IPS-18a (cell line): ENCODE results near the gene NEMP1.
"Not testable (repeated sequence)": the region's sequence is repeated elsewhere in the genome, so short reads cannot be mapped to it uniquely, and the experiment has no call there.

Source experiments
- H3K27ac ChIP-seq: one replicate; pipeline ENCODE4 v1.5.1; 2013; ENCODE audit warnings: low read length
- H3K27me3 ChIP-seq: one replicate; pipeline ENCODE4 v1.6.1; 2013; ENCODE audit warnings: mild to moderate bottlenecking, low read length; ENCODE audit not compliant: control insufficient read depth, insufficient read depth
- H3K36me3 ChIP-seq: one replicate; pipeline ENCODE4 v1.6.1; 2013; ENCODE audit warnings: low read depth, low read length; ENCODE audit not compliant: control insufficient read depth
- H3K4me1 ChIP-seq: one replicate; pipeline ENCODE4 v1.6.1; 2013; ENCODE audit warnings: low read depth, low read length; ENCODE audit not compliant: control insufficient read depth
- H3K4me3 ChIP-seq: one replicate; pipeline ENCODE4 v1.5.1; 2013; ENCODE audit warnings: low read length
- H3K9ac ChIP-seq: one replicate; pipeline ENCODE4 v1.6.1; 2013; ENCODE audit warnings: mild to moderate bottlenecking, low read length, moderate library complexity
- H3K9me3 ChIP-seq: one replicate; pipeline ENCODE4 v1.6.1; 2013; ENCODE audit warnings: low read depth, low read length; ENCODE audit not compliant: control insufficient read depth

Gene NEMP1

DNA sequence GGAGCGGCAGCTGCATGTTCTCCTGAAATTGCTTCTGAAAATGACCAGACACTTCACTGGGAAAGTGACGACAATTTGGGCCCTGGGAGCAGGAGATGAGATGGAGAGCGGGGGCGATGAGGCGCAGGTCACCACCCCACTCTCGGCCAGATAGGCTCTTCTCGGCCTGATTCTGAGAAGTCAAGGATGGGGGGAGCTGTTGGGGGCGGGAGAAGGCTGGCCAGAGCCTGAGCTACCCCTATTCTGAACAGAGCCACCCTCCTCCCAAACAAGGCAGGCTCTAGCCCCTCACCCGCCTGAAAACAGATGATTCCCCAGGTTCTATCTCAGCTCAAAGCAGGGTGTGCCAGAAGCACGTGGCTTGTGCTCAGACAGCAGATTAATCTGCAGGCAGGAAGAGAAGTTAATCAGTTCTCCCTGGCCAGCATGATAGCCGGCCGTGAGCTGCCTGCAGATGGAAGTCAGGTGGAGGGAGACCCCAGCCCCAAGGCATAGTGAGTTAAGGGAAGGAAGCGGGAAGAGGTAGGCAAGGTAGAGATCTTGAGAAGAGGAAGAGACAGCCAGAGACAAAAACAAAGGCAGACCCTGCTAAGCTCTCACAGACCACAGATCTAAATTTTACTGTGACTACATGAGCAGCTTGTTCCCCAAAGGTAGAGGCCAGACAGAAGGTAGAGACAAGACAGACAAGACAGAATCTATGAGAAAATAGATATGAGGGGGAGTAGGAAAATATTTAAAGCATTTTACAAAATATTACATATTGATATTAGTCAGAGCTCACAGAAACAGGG is 51.4 kb downstream of the NEMP1 start:
- Histone ChIP-seq H3K4me3 (no peak overlapping the region), H3K9me3 (no peaks in the 10 kb centered on the region), H3K4me1 (peaks cover 7% of the 10 kb centered on the region), H3K36me3 (no peaks in the 10 kb centered on the region), H3K9ac (no peak overlapping the region), H3K27me3 (no peaks in the 10 kb centered on the region), H3K27ac (no peak overlapping the region)

GRCh38 chr12:57025196-57025595 is 53.4 kb downstream of the NEMP1 start:
- Histone ChIP-seq H3K4me3 (no peak overlapping the region), H3K27me3 (no peaks in the 10 kb centered on the region), H3K9ac (no peak overlapping the region), H3K9me3 (no peaks in the 10 kb centered on the region), H3K4me1 (peaks cover 7% of the 10 kb centered on the region), H3K36me3 (no peaks in the 10 kb centered on the region), H3K27ac (no peak overlapping the region)

GRCh38 chr12:57022324-57022723 is 56.3 kb downstream of the NEMP1 start:
- not testable (repeated sequence) for H3K9ac ChIP-seq, H3K9me3 ChIP-seq, H3K4me3 ChIP-seq, H3K27me3 ChIP-seq, H3K4me1 ChIP-seq, H3K27ac ChIP-seq, H3K36me3 ChIP-seq

DNA sequence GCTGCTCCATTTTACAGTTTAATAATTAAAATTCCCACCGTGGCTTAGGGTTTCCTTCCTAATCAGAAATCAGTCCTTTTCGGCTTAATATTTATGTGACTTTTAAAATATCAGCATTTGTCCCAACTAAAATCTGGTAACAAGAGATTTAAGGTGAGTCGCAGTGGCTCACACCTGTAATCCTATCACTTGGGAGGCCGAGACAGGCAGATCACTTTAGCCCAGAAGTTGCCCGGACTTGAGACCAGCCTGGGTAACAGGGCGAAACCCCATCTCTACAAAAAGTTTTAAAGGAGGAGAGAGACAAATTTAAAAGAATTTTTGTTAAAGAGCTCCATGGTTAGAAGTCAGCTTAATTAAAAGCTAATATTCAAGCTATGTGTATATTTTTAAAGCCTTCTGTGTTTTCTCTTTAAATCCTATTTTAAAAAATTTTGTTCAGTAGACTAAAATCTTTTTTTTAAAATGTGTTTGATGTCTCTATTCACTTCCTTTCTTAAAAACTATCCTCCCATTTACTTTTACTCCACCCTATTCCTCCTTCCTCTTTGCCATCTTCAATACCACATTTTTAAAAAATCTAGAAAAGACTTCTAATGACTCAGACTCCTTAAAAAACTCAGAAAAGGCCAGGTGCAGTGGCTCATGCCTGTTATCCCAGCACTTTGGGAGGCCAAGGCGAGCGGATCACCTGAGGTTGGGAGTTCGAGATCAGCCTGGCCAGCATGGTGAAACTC is 58.4 kb downstream of the NEMP1 start:
- no peak overlapping the region for H3K27ac ChIP-seq
- no peaks in the 10 kb centered on the region for H3K27me3 ChIP-seq
- H3K4me3 ChIP-seq, result no peak overlapping the region
- no peaks in the 10 kb centered on the region for H3K36me3 ChIP-seq
- no peaks in the 10 kb centered on the region for H3K4me1 ChIP-seq
- H3K9ac ChIP-seq, result no peak overlapping the region
- no peaks in the 10 kb centered on the region for H3K9me3 ChIP-seq

- Histone ChIP-seq H3K36me3 (no peaks in the 10 kb centered on the region), H3K9me3 (no peaks in the 10 kb centered on the region), H3K27ac (no peak overlapping the region)
These were observed 59.7 kb downstream of the NEMP1 start for GRCh38 chr12:57018906-57019305.

DNA sequence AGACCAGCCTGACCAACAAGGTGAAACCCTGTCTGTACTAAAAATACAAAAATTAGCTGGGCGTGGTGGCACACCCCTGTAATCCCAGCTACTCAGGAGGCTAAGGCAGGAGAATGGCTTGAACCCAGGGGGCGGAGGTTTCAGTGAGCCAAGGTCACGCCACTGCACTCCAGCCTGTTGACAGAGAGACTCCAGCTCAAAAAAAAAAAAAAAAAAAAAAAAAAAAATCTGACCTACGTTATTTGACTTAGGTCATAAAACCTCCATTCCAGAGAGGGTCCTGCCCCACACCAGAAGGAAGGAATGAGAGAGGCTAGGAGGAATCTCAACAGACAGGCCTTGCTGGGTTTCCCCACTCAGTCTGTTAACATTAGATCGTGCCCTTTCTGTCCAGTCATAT is 60.2 kb downstream of the NEMP1 start:
- H3K27ac ChIP-seq, H3K9me3 ChIP-seq, H3K4me3 ChIP-seq, H3K4me1 ChIP-seq, H3K9ac ChIP-seq, H3K36me3 ChIP-seq, H3K27me3 ChIP-seq: not testable (repeated sequence)

More at GRCh38 chr12:57018906-57019305, 59.7 kb downstream of the NEMP1 start:
- no peaks in the 10 kb centered on the region for H3K4me1 ChIP-seq
- H3K27me3 ChIP-seq, result no peaks in the 10 kb centered on the region
- H3K9ac ChIP-seq, result no peak overlapping the region
- no peak overlapping the region for H3K4me3 ChIP-seq

DNA sequence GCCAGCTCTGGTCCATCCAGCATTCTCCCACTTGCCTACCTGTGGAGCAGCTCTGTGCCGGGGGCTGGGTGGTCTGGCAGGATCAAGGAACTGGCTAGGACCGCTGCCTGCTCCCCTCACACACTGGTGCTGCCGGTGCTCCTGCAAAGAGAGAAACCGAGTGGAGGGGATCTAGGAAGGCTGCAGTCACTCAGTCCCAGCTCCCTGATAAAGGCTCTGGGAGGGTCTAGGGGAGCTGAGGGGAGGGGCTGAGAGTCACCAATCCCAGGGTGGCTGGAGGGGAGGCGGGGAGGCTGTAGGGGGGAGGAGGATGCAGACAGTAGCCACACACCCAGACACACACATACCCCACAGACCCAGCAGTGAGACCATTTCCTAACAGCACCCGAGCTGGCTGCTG is 62.2 kb downstream of the NEMP1 start, which contains the start of gene TAC3:
Gene TAC3 (minus strand): TSS at position 182 of the 400 bp plus-strand sequence. CDS start 732 bp downstream, outside the sequence.
- Histone ChIP-seq H3K4me3 (peak within 1 kb of the TSS; percentile 9), H3K27me3 (no peaks in the 10 kb centered on the region), H3K4me1 (no peaks in the 10 kb centered on the region), H3K9ac (no peak within 1 kb of the TSS), H3K9me3 (no peaks in the 10 kb centered on the region), H3K27ac (no peak within 1 kb of the TSS), H3K36me3 (no peaks in the 10 kb centered on the region)

GRCh38 chr12:57012600-57013465 is 65.8 kb downstream of the NEMP1 start:
- Histone ChIP-seq H3K36me3 (no peaks in the 10 kb centered on the region), H3K4me3 (no peak overlapping the region), H3K4me1 (peaks cover 23% of the 10 kb centered on the region), H3K9ac (no peak overlapping the region), H3K27me3 (no peaks in the 10 kb centered on the region), H3K27ac (no peak overlapping the region), H3K9me3 (no peaks in the 10 kb centered on the region)

DNA sequence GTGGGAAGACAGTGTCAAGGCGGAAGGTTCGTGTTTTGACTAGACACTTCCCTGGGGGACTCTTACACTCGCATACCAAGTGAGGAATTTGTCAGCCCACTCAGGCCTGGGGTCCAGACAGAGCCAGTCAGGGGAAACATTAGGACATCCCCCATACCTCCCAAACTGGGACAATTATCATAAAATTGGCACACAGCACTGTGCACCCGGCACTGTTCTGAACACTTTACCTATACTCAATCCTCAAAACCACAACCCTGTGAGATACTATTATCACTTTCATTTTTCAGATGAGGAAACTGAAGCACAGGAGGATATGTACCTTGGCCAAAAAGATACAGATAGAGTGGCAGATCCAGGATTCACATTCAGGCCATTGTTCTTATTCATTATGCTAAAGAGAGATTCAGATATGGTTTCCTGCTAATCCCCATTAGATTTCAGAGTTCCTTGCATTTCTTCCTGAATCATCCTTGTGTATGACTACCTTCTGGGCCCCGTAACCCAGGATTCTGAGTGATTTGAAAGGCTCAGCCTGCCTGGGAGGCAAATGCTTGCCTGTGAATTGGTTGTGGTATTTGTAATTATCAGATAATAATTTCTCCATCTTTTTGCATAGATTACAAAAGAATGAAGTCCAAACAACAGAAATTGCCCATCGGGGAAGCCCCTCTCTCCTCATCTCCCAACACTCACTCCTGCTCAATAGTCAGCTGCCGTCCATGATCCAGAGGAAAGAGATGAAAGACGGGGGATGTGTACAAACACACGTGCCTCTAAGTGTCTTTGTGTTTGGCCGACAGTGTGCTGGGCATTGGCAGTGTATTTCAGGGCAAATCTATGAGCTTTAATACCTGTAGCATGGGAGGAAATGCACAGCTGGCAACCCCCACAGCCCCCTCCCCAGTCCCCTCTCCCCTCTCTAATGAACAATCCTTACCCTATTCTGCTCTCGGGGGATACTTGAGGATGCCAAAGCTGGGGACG is 66.9 kb downstream of the NEMP1 start:
- Histone ChIP-seq H3K36me3 (no peaks in the 10 kb centered on the region), H3K9ac (no peak overlapping the region), H3K27ac (no peak overlapping the region), H3K9me3 (no peaks in the 10 kb centered on the region), H3K4me3 (no peak overlapping the region), H3K27me3 (no peaks in the 10 kb centered on the region), H3K4me1 (peaks cover 23% of the 10 kb centered on the region)

DNA sequence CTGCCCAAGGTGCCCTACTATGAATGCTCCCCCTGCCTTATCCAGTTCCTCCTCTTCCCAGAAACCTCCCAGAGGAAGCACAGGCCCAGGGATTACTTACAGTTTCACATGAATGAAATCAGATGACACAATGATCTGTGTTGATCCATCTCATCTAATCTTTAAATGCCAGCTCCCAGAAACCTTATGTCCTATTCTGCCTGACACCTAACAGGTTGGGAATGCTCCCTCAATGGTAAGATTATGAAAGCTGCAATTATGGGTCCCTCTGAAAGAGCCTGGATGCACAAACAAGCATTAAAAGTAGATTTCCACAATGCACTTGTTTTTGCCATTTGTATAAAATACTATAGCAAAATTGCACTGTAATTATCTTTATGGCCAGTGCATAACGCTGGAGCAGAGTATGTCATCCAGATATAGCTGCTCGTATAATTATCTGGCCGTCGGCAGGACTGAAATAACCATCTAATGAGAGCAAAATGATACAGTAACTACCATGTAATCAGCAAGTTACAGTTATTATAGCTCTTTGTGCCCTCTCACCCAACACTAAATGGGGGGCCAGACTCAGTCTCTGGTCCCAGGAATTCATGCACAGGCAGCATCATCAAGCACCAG is 67.9 kb downstream of the NEMP1 start:
- H3K9me3 ChIP-seq, result no peaks in the 10 kb centered on the region
- H3K27ac ChIP-seq, result no peak overlapping the region
- no peaks in the 10 kb centered on the region for H3K36me3 ChIP-seq
- H3K9ac ChIP-seq, result no peak overlapping the region
- H3K4me3 ChIP-seq, result no peak overlapping the region
- peaks cover 23% of the 10 kb centered on the region for H3K4me1 ChIP-seq
- H3K27me3 ChIP-seq, result no peaks in the 10 kb centered on the region
